ENCODE measurements around the gene ZNF304. TPM values are rescaled to one million over a fixed set of nuclear protein-coding genes. Genes with fewer than 3 reads are reported as not detected.

The ZNF304 gene
- total and polyA plus RNA-seq, 2 experiments from 2014 or later: 3.0 to 6.9 TPM

GRCh38 chr19:57382806-57383488, 31.9 kb downstream of the ZNF304 start:
- no peaks in the 10 kb centered on the region for H3K4me1 ChIP-seq (ENCODE audit: insufficient read depth)
- H2AFZ ChIP-seq: no peak overlapping the region
- no peak for DNase-seq (ENCODE audit: low spot score)
- H3K9me3 ChIP-seq (ENCODE audit: low read depth): no peaks in the 10 kb centered on the region
- H3K79me2 ChIP-seq: no peaks in the 10 kb centered on the region
- H3K4me2 ChIP-seq: no peak overlapping the region
- no peak overlapping the region for H3K4me3 ChIP-seq
- TF ChIP-seq EZH2phosphoT487 (IDR thresholded peaks at IDR 0.05; ENCODE audit: low read depth, severe bottlenecking, unreplicated experiment): no peak
- no peak for TF ChIP-seq CTCF (IDR thresholded peaks at IDR 0.05; ENCODE audit: poor library complexity)
- no peak for TF ChIP-seq EZH2 (IDR thresholded peaks at IDR 0.05; ENCODE audit: borderline replicate concordance)
- H3K27ac ChIP-seq: no peak overlapping the region
- WGBS (ENCODE audit: low lambda C conversion rate, missing lambda C conversion rate): 78% methylated on average over 7 of the region's 7 CpGs
- no peaks in the 10 kb centered on the region for H3K36me3 ChIP-seq (replicated peaks; ENCODE audit: insufficient read depth, low read depth)
- H3K9me2 ChIP-seq (replicated peaks; ENCODE audit: insufficient read depth): no peaks in the 10 kb centered on the region
- H4K20me1 ChIP-seq (ENCODE audit: insufficient read depth, poor library complexity, severe bottlenecking): no peaks in the 10 kb centered on the region
- no peaks in the 10 kb centered on the region for H3K27me3 ChIP-seq

GRCh38 chr19:57389194-57389729, 38.2 kb downstream of the ZNF304 start:
- Histone ChIP-seq H3K4me3 (no peak overlapping the region), H3K36me3 (replicated peaks; ENCODE audit: insufficient read depth, low read depth) (no peaks in the 10 kb centered on the region), H3K4me1 (ENCODE audit: insufficient read depth) (peaks cover 9% of the 10 kb centered on the region), H3K4me2 (peak overlapping the region; percentile 69), H3K9me2 (replicated peaks; ENCODE audit: insufficient read depth) (no peaks in the 10 kb centered on the region), H4K20me1 (ENCODE audit: insufficient read depth, poor library complexity, severe bottlenecking) (peaks cover 4% of the 10 kb centered on the region), H3K79me2 (peaks cover 46% of the 10 kb centered on the region), H3K27ac (peak overlapping the region; percentile 85), H3K27me3 (no peaks in the 10 kb centered on the region), H3K9me3 (ENCODE audit: low read depth) (no peaks in the 10 kb centered on the region), H2AFZ (peak overlapping the region; percentile 94)
- 60% methylated on average over 11 of the region's 11 CpGs for whole genome bisulfite sequencing (ENCODE audit: low lambda C conversion rate, missing lambda C conversion rate)
- TF ChIP-seq EZH2 (IDR thresholded peaks at IDR 0.05; ENCODE audit: borderline replicate concordance): no peak
- TF ChIP-seq CTCF (IDR thresholded peaks at IDR 0.05; ENCODE audit: poor library complexity): no peak
- TF ChIP-seq EZH2phosphoT487 (IDR thresholded peaks at IDR 0.05; ENCODE audit: low read depth, severe bottlenecking, unreplicated experiment): no peak
- no peak for DNase-seq (ENCODE audit: low spot score)

- no peaks in the 10 kb centered on the region for H3K36me3 ChIP-seq (replicated peaks; ENCODE audit: insufficient read depth, low read depth)
- no peaks in the 10 kb centered on the region for H3K9me3 ChIP-seq (ENCODE audit: low read depth)
- peaks cover 9% of the 10 kb centered on the region for H3K4me1 ChIP-seq (ENCODE audit: insufficient read depth)
- H3K27ac ChIP-seq: peak within 1 kb of the TSS; percentile 95
- no peaks in the 10 kb centered on the region for H3K27me3 ChIP-seq
- WGBS (ENCODE audit: low lambda C conversion rate, missing lambda C conversion rate): 1% methylated on average over 50 of the region's 50 CpGs
- TF ChIP-seq CTCF (IDR thresholded peaks at IDR 0.05; ENCODE audit: poor library complexity) (no peak), EZH2 (IDR thresholded peaks at IDR 0.05; ENCODE audit: borderline replicate concordance) (no peak), EZH2phosphoT487 (IDR thresholded peaks at IDR 0.05; ENCODE audit: low read depth, severe bottlenecking, unreplicated experiment) (no peak)
- H3K4me3 ChIP-seq: peak within 1 kb of the TSS; percentile 57
- peaks cover 4% of the 10 kb centered on the region for H4K20me1 ChIP-seq (ENCODE audit: insufficient read depth, poor library complexity, severe bottlenecking)
- H2AFZ ChIP-seq: peak within 1 kb of the TSS; percentile 94
- H3K9me2 ChIP-seq (replicated peaks; ENCODE audit: insufficient read depth): no peaks in the 10 kb centered on the region
- peak; percentile 98 for DNase-seq (ENCODE audit: low spot score)
- H3K4me2 ChIP-seq: peak within 1 kb of the TSS; percentile 94
- H3K79me2 ChIP-seq: peaks cover 50% of the 10 kb centered on the region
Observed at GRCh38 chr19:57389730-57390598, 38.9 kb downstream of the ZNF304 start, which contains the start of gene ZNF548. TSS of gene ZNF548 (plus strand) at chr19:57389854. CDS start at chr19:57390100, 246 bp downstream.
